Measurements from ENCODE around the gene PACSIN3. TPM values are rescaled to one million over a fixed set of nuclear protein-coding genes. Genes with fewer than 3 reads are reported as not detected.
"Not testable (repeated sequence)": the region's sequence is repeated elsewhere in the genome, so short reads cannot be mapped to it uniquely, and the experiment has no call there.

The PACSIN3 gene
- total RNA-seq, 4 donors from 2014 or later, result 43.6 to 71.6 (median 54.2) TPM

GRCh38 chr11:47192111-47192510 is 5.9 kb upstream of the PACSIN3 start:
- no peaks in the 10 kb centered on the region for H3K27me3 ChIP-seq
- peaks cover 7 to 19% of the 10 kb centered on the region in 2 donors for H3K4me1 ChIP-seq
- H3K36me3 ChIP-seq, result no peaks in the 10 kb centered on the region
- H3K4me3 ChIP-seq (replicated peaks in 1 of 3), result no peak overlapping the region
- H3K27ac ChIP-seq, result no peak overlapping the region
- 90 to 94% methylated on average over 4 of the region's 4 CpGs for WGBS, 2 donors
- DNase-seq, result no peak
- intact Hi-C loops (cut with DNase I), result no loop called here
- TF ChIP-seq POLR2A (IDR thresholded peaks at IDR 0.05) (no peak), CTCF (IDR thresholded peaks at IDR 0.05) (no peak)
- H3K9me3 ChIP-seq, result no peaks in the 10 kb centered on the region

DNA sequence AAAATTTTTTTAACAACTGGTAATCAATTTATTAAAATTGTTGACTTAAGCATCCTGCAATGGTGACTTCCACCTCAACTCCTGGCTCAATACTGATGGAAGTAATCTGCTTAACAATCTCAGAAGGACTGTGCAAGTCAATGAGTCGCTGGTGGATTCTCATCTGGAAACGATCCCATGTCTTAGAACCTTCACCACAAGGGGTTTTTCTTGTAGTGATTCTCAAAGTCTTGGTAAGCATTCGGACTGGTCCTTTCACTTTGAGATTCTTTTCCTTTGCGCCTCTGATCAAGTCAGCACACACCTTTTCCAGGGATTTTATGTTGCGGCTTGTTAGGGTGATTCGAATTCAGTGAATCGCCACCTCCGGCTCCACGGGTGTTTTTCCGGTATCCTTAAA is 4.9 kb upstream of the PACSIN3 start:
- H3K4me3 ChIP-seq (replicated peaks in 1 of 3); DNase-seq; H3K27me3 ChIP-seq; H3K27ac ChIP-seq; H3K36me3 ChIP-seq; intact Hi-C loops (cut with DNase I); H3K9me3 ChIP-seq: not testable (repeated sequence)
- peaks cover 14 to 27% of the 10 kb centered on the region in 2 donors for H3K4me1 ChIP-seq
- WGBS, 2 donors, result 87 to 88% methylated on average over 10 of the region's 10 CpGs

DNA sequence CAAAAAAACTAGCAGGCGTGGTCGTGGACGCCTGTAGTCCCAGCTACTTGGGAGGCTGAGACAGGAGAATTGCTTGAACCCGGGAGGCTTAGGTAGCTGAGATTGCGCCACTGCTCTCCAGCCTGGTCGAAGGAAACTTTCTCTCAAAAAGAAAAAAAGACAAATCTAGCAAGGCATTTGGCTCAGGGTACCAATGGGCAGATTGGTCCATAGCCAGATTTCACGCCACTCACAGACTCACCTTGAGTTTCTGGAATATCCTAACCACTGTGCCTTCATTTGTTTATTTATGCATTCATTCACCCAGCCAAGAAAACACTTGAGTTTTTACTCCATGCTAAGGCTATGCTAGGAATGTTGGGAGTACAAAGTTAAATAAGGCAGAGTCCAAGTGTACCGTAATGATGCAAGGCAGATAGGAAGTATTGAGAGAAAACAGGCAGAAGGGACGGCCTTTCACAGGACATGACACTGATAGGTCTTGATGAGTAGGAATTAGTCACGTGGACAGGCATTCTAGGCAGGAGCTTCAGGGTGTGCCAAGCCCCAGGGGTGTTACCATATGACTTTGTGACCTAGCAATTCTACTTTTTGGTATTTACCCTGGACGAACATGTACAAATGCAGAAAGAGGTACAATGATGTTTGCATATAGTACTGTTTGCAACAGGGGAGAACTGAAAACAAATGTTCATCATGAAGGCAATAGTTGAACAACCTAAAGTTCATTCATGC is 3.0 kb upstream of the PACSIN3 start:
- TF ChIP-seq POLR2A (IDR thresholded peaks at IDR 0.05) (peak in 1 of 2 donors; percentile 39), CTCF (IDR thresholded peaks at IDR 0.05) (no peak)
- DNase-seq, result peak; percentile 93 to 94
- H3K27me3 ChIP-seq, result no peaks in the 10 kb centered on the region
- H3K9me3 ChIP-seq, result no peaks in the 10 kb centered on the region
- H3K27ac ChIP-seq, result peak overlapping the region; percentile 69 to 96 (median 94)
- WGBS, 2 donors, result 35 to 51% methylated on average over 11 of the region's 11 CpGs
- peaks cover 27 to 38% of the 10 kb centered on the region in 2 donors for H3K4me1 ChIP-seq
- intact Hi-C loops (cut with DNase I), result no loop called here
- H3K36me3 ChIP-seq, result no peaks in the 10 kb centered on the region
- H3K4me3 ChIP-seq (replicated peaks in 1 of 3), result no peak overlapping the region

- WGBS, 2 donors, result 94% methylated on average over 1 of the region's 1 CpG
- Histone ChIP-seq H3K4me3 (replicated peaks in 1 of 3) (no peak overlapping the region), H3K9me3 (no peaks in the 10 kb centered on the region), H3K27ac (peak overlapping the region; percentile 84 to 96 (median 94)), H3K4me1 (peaks cover 27 to 38% of the 10 kb centered on the region in 2 donors), H3K36me3 (no peaks in the 10 kb centered on the region), H3K27me3 (no peaks in the 10 kb centered on the region)
- no peak for DNase-seq
- TF ChIP-seq CTCF (IDR thresholded peaks at IDR 0.05) (no peak), POLR2A (IDR thresholded peaks at IDR 0.05) (no peak)
- intact Hi-C loops (cut with DNase I), result no loop called here
Measured at GRCh38 chr11:47188259-47188658, 2.0 kb upstream of the PACSIN3 start.

GRCh38 chr11:47187723-47188122 is 1.5 kb upstream of the PACSIN3 start:
- H3K27me3 ChIP-seq, result no peaks in the 10 kb centered on the region
- H3K27ac ChIP-seq, result peak overlapping the region; percentile 84 to 96 (median 94)
- TF ChIP-seq CTCF (IDR thresholded peaks at IDR 0.05) (no peak), POLR2A (IDR thresholded peaks at IDR 0.05) (no peak)
- no peak overlapping the region for H3K4me3 ChIP-seq (replicated peaks in 1 of 3)
- no peaks in the 10 kb centered on the region for H3K9me3 ChIP-seq
- H3K36me3 ChIP-seq, result no peaks in the 10 kb centered on the region
- H3K4me1 ChIP-seq, result peaks cover 27 to 38% of the 10 kb centered on the region in 2 donors
- 31 to 55% methylated on average over 5 of the region's 5 CpGs for WGBS, 2 donors
- DNase-seq, result no peak
- intact Hi-C loops (cut with DNase I), result no loop called here

Data from thyroid gland (tissue), 4 donors.